ENCODE data around the gene RGL3.

DNA sequence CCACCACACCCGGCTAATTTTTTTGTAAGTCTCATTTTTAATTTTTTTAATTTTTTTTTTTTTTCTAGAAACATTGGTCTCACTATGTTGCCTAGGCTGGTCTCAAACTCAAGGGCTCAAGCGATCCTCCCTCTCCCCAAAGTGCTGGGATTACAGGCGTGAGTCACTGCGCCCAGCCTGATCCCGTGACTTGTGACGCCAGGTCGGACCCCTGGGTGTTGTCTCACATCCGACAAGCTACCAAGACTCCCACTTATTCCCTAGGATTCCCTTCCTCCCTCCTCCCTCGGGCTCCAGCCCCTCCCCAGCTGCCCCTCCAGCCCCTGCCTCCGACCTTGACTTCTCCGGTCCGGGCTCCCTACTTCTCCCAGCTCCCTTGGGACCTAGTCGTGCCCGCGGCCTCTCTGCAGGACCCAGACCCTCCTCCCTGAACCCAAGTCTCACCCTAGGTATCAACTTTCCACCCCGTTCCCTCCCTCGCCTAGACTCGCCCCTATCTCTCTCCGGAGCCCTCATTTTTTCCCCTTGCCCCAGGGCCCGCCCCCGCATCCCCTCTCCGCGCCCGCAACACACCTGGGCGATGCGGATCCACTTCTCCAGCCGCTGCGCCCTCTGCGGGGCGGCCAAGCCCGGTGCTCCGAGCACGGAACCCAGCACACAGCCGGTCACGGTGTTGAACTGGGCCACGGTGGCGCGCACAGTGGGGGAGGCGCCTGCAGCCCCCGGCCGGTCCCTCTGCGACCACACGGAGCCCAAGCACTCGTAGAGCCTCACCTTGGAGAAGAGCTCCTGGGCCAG lies 13.1 kb downstream of the RGL3 start:
- TF ChIP-seq POLR2A (IDR thresholded peaks at IDR 0.05; ENCODE audit: low read depth, low read length) (no peak), POLR2AphosphoS5 (IDR thresholded peaks at IDR 0.05; ENCODE audit: low read depth, low read length) (no peak), TAF1 (IDR thresholded peaks at IDR 0.05; ENCODE audit: borderline replicate concordance, low read depth, low read length) (no peak)
